Measurements from ENCODE around the gene NEDD4L. TPM values are rescaled to one million over a fixed set of nuclear protein-coding genes. Genes with fewer than 3 reads are reported as not detected.

NEDD4L gene
- total and polyA plus RNA-seq, 4 experiments from 2014 or later: 2.8 to 4.1 (median 3.8) TPM

- no peaks in the 10 kb centered on the region for H3K4me1 Mint-ChIP-seq
- H3K4me1 ChIP-seq (ENCODE audit: insufficient read depth, low read length): no peaks in the 10 kb centered on the region
- no peaks in the 10 kb centered on the region for H3K9me3 ChIP-seq (ENCODE audit: control insufficient read depth in 1 of 2, low read length in 2 of 2)
- no peaks in the 10 kb centered on the region for H3K36me3 Mint-ChIP-seq
- peaks cover 0 to 2% (median 0%) of the 10 kb centered on the region in 8 donors for H3K9me3 Mint-ChIP-seq
- H3K27ac Mint-ChIP-seq: peak overlapping the region in 1 of 7 donors; percentile 33
- no peak overlapping the region for H3K27ac ChIP-seq (ENCODE audit: low read depth, low read length)
- H3K36me3 ChIP-seq (ENCODE audit: insufficient read depth, low read length): no peaks in the 10 kb centered on the region
- CTCF ChIA-PET (ENCODE audit: partially characterized antibody): no interaction called here
- H3K27me3 Mint-ChIP-seq: peaks cover 0 to 4% of the 10 kb centered on the region in 2 donors
- intact Hi-C loops (cut with micrococcal nuclease): no loop called here
- POLR2A ChIA-PET (ENCODE audit: partially characterized antibody): no interaction called here
- H3K4me3 Mint-ChIP-seq: no peak overlapping the region
- H3K4me3 ChIP-seq (ENCODE audit: low read length in 2 of 2): no peak overlapping the region
- no peak for DNase-seq
- no peaks in the 10 kb centered on the region for H3K27me3 ChIP-seq (ENCODE audit: insufficient read depth, low read length)
Observed at GRCh38 chr18:58095222-58095621, 51.2 kb downstream of the NEDD4L start.

- Mint-ChIP-seq H3K27me3 (peaks cover 0 to 4% of the 10 kb centered on the region in 2 donors), H3K4me3 (no peak overlapping the region), H3K36me3 (no peaks in the 10 kb centered on the region), H3K9me3 (peaks cover 0 to 2% (median 0%) of the 10 kb centered on the region in 8 donors), H3K27ac (no peak overlapping the region), H3K4me1 (no peaks in the 10 kb centered on the region)
- Histone ChIP-seq H3K4me3 (ENCODE audit: low read length in 2 of 2) (no peak overlapping the region), H3K4me1 (ENCODE audit: insufficient read depth, low read length) (no peaks in the 10 kb centered on the region), H3K27me3 (ENCODE audit: insufficient read depth, low read length) (no peaks in the 10 kb centered on the region), H3K27ac (ENCODE audit: low read depth, low read length) (no peak overlapping the region), H3K36me3 (ENCODE audit: insufficient read depth, low read length) (no peaks in the 10 kb centered on the region), H3K9me3 (ENCODE audit: control insufficient read depth in 1 of 2, low read length in 2 of 2) (no peaks in the 10 kb centered on the region)
- ChIA-PET POLR2A (ENCODE audit: partially characterized antibody) (no interaction called here), CTCF (ENCODE audit: partially characterized antibody) (no interaction called here)
- intact Hi-C loops (cut with micrococcal nuclease): no loop called here
- DNase-seq: no peak
Observed at GRCh38 chr18:58095655-58096054, 51.6 kb downstream of the NEDD4L start.

- Mint-ChIP-seq H3K4me3 (no peak overlapping the region), H3K4me1 (no peaks in the 10 kb centered on the region), H3K36me3 (no peaks in the 10 kb centered on the region), H3K27ac (no peak overlapping the region), H3K9me3 (peaks cover 0 to 2% (median 0%) of the 10 kb centered on the region in 8 donors), H3K27me3 (peaks cover 0 to 4% of the 10 kb centered on the region in 2 donors)
- intact Hi-C loops (cut with micrococcal nuclease): no loop called here
- Histone ChIP-seq H3K27me3 (ENCODE audit: insufficient read depth, low read length) (no peaks in the 10 kb centered on the region), H3K9me3 (ENCODE audit: control insufficient read depth in 1 of 2, low read length in 2 of 2) (no peaks in the 10 kb centered on the region), H3K27ac (ENCODE audit: low read depth, low read length) (no peak overlapping the region), H3K4me1 (ENCODE audit: insufficient read depth, low read length) (no peaks in the 10 kb centered on the region), H3K36me3 (ENCODE audit: insufficient read depth, low read length) (no peaks in the 10 kb centered on the region), H3K4me3 (ENCODE audit: low read length in 2 of 2) (no peak overlapping the region)
- ChIA-PET CTCF (ENCODE audit: partially characterized antibody) (no interaction called here), POLR2A (ENCODE audit: partially characterized antibody) (no interaction called here)
- DNase-seq: no peak
Observed at GRCh38 chr18:58096658-58097057, 52.6 kb downstream of the NEDD4L start.

GRCh38 chr18:58097121-58097906 lies 53.3 kb downstream of the NEDD4L start:
- H3K9me3 ChIP-seq (ENCODE audit: control insufficient read depth in 1 of 2, low read length in 2 of 2): no peaks in the 10 kb centered on the region
- Mint-ChIP-seq H3K27me3 (no peaks in the 10 kb centered on the region), H3K36me3 (no peaks in the 10 kb centered on the region), H3K27ac (no peak overlapping the region), H3K4me3 (no peak overlapping the region), H3K4me1 (no peaks in the 10 kb centered on the region), H3K9me3 (peaks cover 0 to 2% (median 0%) of the 10 kb centered on the region in 8 donors)
- CTCF ChIA-PET (ENCODE audit: partially characterized antibody): no interaction called here
- no peaks in the 10 kb centered on the region for H3K4me1 ChIP-seq (ENCODE audit: insufficient read depth, low read length)
- POLR2A ChIA-PET (ENCODE audit: partially characterized antibody): no interaction called here
- H3K36me3 ChIP-seq (ENCODE audit: insufficient read depth, low read length): no peaks in the 10 kb centered on the region
- DNase-seq: no peak
- H3K27me3 ChIP-seq (ENCODE audit: insufficient read depth, low read length): no peaks in the 10 kb centered on the region
- no peak overlapping the region for H3K27ac ChIP-seq (ENCODE audit: low read depth, low read length)
- intact Hi-C loops (cut with micrococcal nuclease): no loop called here
- no peak overlapping the region for H3K4me3 ChIP-seq (ENCODE audit: low read length in 2 of 2)

- Histone ChIP-seq H3K9me3 (ENCODE audit: control insufficient read depth in 1 of 2, low read length in 2 of 2) (no peaks in the 10 kb centered on the region), H3K36me3 (ENCODE audit: insufficient read depth, low read length) (no peaks in the 10 kb centered on the region), H3K4me1 (ENCODE audit: insufficient read depth, low read length) (no peaks in the 10 kb centered on the region), H3K27ac (ENCODE audit: low read depth, low read length) (no peak overlapping the region), H3K27me3 (ENCODE audit: insufficient read depth, low read length) (no peaks in the 10 kb centered on the region), H3K4me3 (ENCODE audit: low read length in 2 of 2) (no peak overlapping the region)
- CTCF ChIA-PET (ENCODE audit: partially characterized antibody): interaction anchor here (2.0 kb wide), 1 partner anchor 10 kb away, joined by 5 read pairs; no protein-coding TSS in a partner anchor
- Mint-ChIP-seq H3K9me3 (peaks cover 0 to 2% (median 0%) of the 10 kb centered on the region in 8 donors), H3K4me1 (no peaks in the 10 kb centered on the region), H3K27me3 (no peaks in the 10 kb centered on the region), H3K4me3 (no peak overlapping the region), H3K36me3 (no peaks in the 10 kb centered on the region), H3K27ac (no peak overlapping the region)
- no peak for DNase-seq
- POLR2A ChIA-PET (ENCODE audit: partially characterized antibody): no interaction called here
- intact Hi-C loops (cut with micrococcal nuclease): no loop called here
Observed at GRCh38 chr18:58097907-58098166, 53.8 kb downstream of the NEDD4L start.

- peaks cover 0 to 2% (median 0%) of the 10 kb centered on the region in 8 donors for H3K9me3 Mint-ChIP-seq
- no peaks in the 10 kb centered on the region for H3K27me3 ChIP-seq (ENCODE audit: insufficient read depth, low read length)
- H3K4me3 ChIP-seq (ENCODE audit: low read length in 2 of 2): no peak overlapping the region
- ChIA-PET POLR2A (ENCODE audit: partially characterized antibody) (interaction anchor here (0.7 kb wide), 1 partner anchor 725 kb away, joined by 3 read pairs; no protein-coding TSS in a partner anchor), CTCF (ENCODE audit: partially characterized antibody) (interaction anchor here (2.0 kb wide), 1 partner anchor 9 kb away, joined by 5 read pairs; no protein-coding TSS in a partner anchor)
- peaks cover 0 to 4% (median under 1%) of the 10 kb centered on the region in 4 donors for H3K4me1 Mint-ChIP-seq
- H3K27ac Mint-ChIP-seq: no peak overlapping the region
- H3K9me3 ChIP-seq (ENCODE audit: control insufficient read depth in 1 of 2, low read length in 2 of 2): no peaks in the 10 kb centered on the region
- no peak overlapping the region for H3K4me3 Mint-ChIP-seq
- intact Hi-C loops (cut with micrococcal nuclease): no loop called here
- no peaks in the 10 kb centered on the region for H3K36me3 Mint-ChIP-seq
- H3K36me3 ChIP-seq (ENCODE audit: insufficient read depth, low read length): no peaks in the 10 kb centered on the region
- peaks cover 0 to 2% of the 10 kb centered on the region in 2 donors for H3K27me3 Mint-ChIP-seq
- no peaks in the 10 kb centered on the region for H3K4me1 ChIP-seq (ENCODE audit: insufficient read depth, low read length)
- DNase-seq: no peak
- H3K27ac ChIP-seq (ENCODE audit: low read depth, low read length): no peak overlapping the region
Observed at GRCh38 chr18:58098706-58099105, 54.7 kb downstream of the NEDD4L start.

GRCh38 chr18:58100154-58100553 lies 56.1 kb downstream of the NEDD4L start:
- no peaks in the 10 kb centered on the region for H3K9me3 ChIP-seq (ENCODE audit: control insufficient read depth in 1 of 2, low read length in 2 of 2)
- H3K36me3 ChIP-seq (ENCODE audit: insufficient read depth, low read length): no peaks in the 10 kb centered on the region
- H3K36me3 Mint-ChIP-seq: no peaks in the 10 kb centered on the region
- no peaks in the 10 kb centered on the region for H3K4me1 ChIP-seq (ENCODE audit: insufficient read depth, low read length)
- CTCF ChIA-PET (ENCODE audit: partially characterized antibody): interaction anchor here (1.0 kb wide), 1 partner anchor 35 kb away, joined by 4 read pairs; no protein-coding TSS in a partner anchor
- no peak overlapping the region for H3K4me3 ChIP-seq (ENCODE audit: low read length in 2 of 2)
- H3K27me3 ChIP-seq (ENCODE audit: insufficient read depth, low read length): no peaks in the 10 kb centered on the region
- no peak for DNase-seq
- H3K27ac Mint-ChIP-seq: no peak overlapping the region
- H3K27ac ChIP-seq (ENCODE audit: low read depth, low read length): no peak overlapping the region
- H3K27me3 Mint-ChIP-seq: peaks cover 3 to 5% of the 10 kb centered on the region in 2 donors
- peaks cover 0 to under 1% (median 0%) of the 10 kb centered on the region in 8 donors for H3K9me3 Mint-ChIP-seq
- peaks cover 0 to 6% (median 3%) of the 10 kb centered on the region in 4 donors for H3K4me1 Mint-ChIP-seq
- no peak overlapping the region for H3K4me3 Mint-ChIP-seq
- POLR2A ChIA-PET (ENCODE audit: partially characterized antibody): no interaction called here
- intact Hi-C loops (cut with micrococcal nuclease): no loop called here
